GM12892 (cell line): ENCODE measurements around the gene LMTK3.

Experiments used
- POLR2A ChIP-seq: IDR thresholded peaks from 2 replicates; pipeline ENCODE4 v1.6.1; 2011; ENCODE audit warnings: low read depth, low read length, control low read depth
- POLR2AphosphoS5 ChIP-seq: IDR thresholded peaks from 2 replicates; pipeline ENCODE4 v1.6.1; 2011; ENCODE audit warnings: low read depth, low read length, control low read depth

GRCh38 chr19:48455171-48455907, 56.3 kb downstream of the LMTK3 start, which contains the start of gene KCNJ14:
- TF ChIP-seq POLR2A = no peak
- TF ChIP-seq POLR2AphosphoS5 = no peak
